Neural progenitor cell (in vitro differentiated cells): ENCODE data around the gene KNDC1. TPM values are rescaled to one million over a fixed set of nuclear protein-coding genes. Genes with fewer than 3 reads are reported as not detected.

Source experiments
- DNase-seq: peaks from one replicate; pipeline ENCODE4 v3.0.0-alpha.2; 2016; ENCODE audit warnings: low spot score
- H2AFZ ChIP-seq: fragments of 200-600 bp; sonication (generic); replicated peaks from 2 replicates; pipeline ENCODE4 v1.6.1; 2016; ENCODE audit warnings: antibody characterized with exemption
- H3F3A ChIP-seq: fragments of 200-600 bp; sonication (generic); 2 replicates; pipeline ENCODE4 v1.6.1; 2016; ENCODE audit warnings: antibody characterized with exemption, low read depth
- H3K27ac ChIP-seq: fragments of 200-600 bp; sonication (generic); 2 replicates; pipeline ENCODE4 v1.5.1; 2016; ENCODE audit warnings: mild to moderate bottlenecking
- H3K27me3 ChIP-seq: fragments of 200-600 bp; sonication (generic); 2 replicates; pipeline ENCODE4 v1.6.1; 2016; ENCODE audit warnings: mild to moderate bottlenecking, moderate library complexity
- H3K36me3 ChIP-seq: fragments of 200-600 bp; sonication (generic); 2 replicates; pipeline ENCODE4 v1.5.1; 2016
- H3K4me1 ChIP-seq: fragments of 200-600 bp; sonication (generic); 2 replicates; pipeline ENCODE4 v1.6.1; 2016; ENCODE audit warnings: mixed run types
- H3K4me2 ChIP-seq: fragments of 200-600 bp; sonication (generic); 2 replicates; pipeline ENCODE4 v1.6.1; 2016
- H3K4me3 ChIP-seq: fragments of 200-600 bp; sonication (generic); 2 replicates; pipeline ENCODE4 v1.5.1; 2016
- H3K79me2 ChIP-seq: fragments of 200-600 bp; sonication (generic); 2 replicates; pipeline ENCODE4 v1.6.1; 2016; ENCODE audit warnings: low read depth
- H3K9ac ChIP-seq: fragments of 200-600 bp; sonication (generic); 2 replicates; pipeline ENCODE4 v1.6.1; 2016
- H3K9me3 ChIP-seq: fragments of 200-600 bp; sonication (generic); 2 replicates; pipeline ENCODE4 v1.5.1; 2016; ENCODE audit warnings: low read depth
- H4K20me1 ChIP-seq: fragments of 200-600 bp; sonication (generic); 2 replicates; pipeline ENCODE4 v1.6.1; 2016; ENCODE audit warnings: low read depth
- H3K27ac Mint-ChIP-seq: 3 replicates; pipeline ENCODE4 v1.8.0; 2021; ENCODE audit warnings: mixed read lengths
- H3K27me3 Mint-ChIP-seq: 2 replicates; pipeline ENCODE4 v1.8.0; 2022; ENCODE audit warnings: low read depth, mild to moderate bottlenecking, inconsistent platforms, moderate library complexity, mixed read lengths; ENCODE audit not compliant: insufficient read depth
- H3K36me3 Mint-ChIP-seq: 3 replicates; pipeline ENCODE4 v1.8.0; 2021; ENCODE audit warnings: mixed read lengths
- H3K4me1 Mint-ChIP-seq: 3 replicates; pipeline ENCODE4 v1.8.0; 2021; ENCODE audit warnings: mixed read lengths
- H3K4me3 Mint-ChIP-seq: 3 replicates; pipeline ENCODE4 v1.8.0; 2021; ENCODE audit warnings: mild to moderate bottlenecking, moderate library complexity, mixed read lengths
- H3K9me3 Mint-ChIP-seq: 3 replicates; pipeline ENCODE4 v1.8.0; 2020; ENCODE audit warnings: mixed read lengths
- EZH2 ChIP-seq: fragments of 200-600 bp; sonication (generic); IDR thresholded peaks from 2 replicates; pipeline ENCODE4 v1.6.1; 2017; ENCODE audit warnings: antibody characterized with exemption, mild to moderate bottlenecking, moderate library complexity
- EZH2phosphoT487 ChIP-seq: fragments of 200-600 bp; sonication (generic); IDR thresholded peaks from 2 replicates; pipeline ENCODE4 v1.6.1; 2017; ENCODE audit warnings: antibody characterized with exemption
- total RNA-seq: library from RNA; depleted of rRNA; stranded (reverse); fragments of >200 nt; gene quantifications from 2 replicates; pipeline ENCODE4 v1.2.3, GENCODE V29; 2015; ENCODE audit warnings: low replicate concordance
- TF ChIP-seq, protein P1 (sequence below): fragments of 200-600 bp; sonication (generic); IDR thresholded peaks from 2 replicates; pipeline ENCODE4 v1.5.1; 2017; ENCODE audit warnings: antibody characterized with exemption, mild to moderate bottlenecking

The KNDC1 gene
- total RNA-seq, 1 donor from 2014 or later, result 1.8 TPM

DNA sequence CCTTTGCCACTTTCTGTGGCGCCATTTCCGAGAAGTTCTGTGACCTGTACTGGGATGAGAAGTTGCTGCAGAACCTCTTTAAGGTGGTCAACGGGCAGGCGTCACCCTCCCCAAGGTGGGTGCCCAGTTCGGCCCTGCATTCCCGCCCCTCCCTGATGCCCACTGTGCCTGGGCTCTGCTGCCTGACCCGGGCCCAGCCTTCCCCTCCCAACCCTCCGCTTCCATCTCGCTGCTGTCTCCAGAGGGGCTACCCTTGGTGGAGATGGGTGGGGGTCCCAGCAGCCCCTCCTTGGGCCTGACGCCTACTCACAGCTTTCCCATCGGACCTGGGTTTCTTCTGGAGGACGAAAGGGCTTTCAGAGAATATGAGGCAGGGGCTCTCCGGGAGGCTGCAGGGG is 39.5 kb downstream of the KNDC1 start:
- Mint-ChIP-seq H3K4me1 (peaks cover 5% of the 10 kb centered on the region), H3K27me3 (peaks cover 7% of the 10 kb centered on the region), H3K36me3 (peaks cover 1% of the 10 kb centered on the region), H3K9me3 (no peaks in the 10 kb centered on the region), H3K4me3 (no peak overlapping the region), H3K27ac (no peak overlapping the region)
- H3K4me3 ChIP-seq, result no peak overlapping the region
- DNase-seq, result no peak
- no peaks in the 10 kb centered on the region for H3K36me3 ChIP-seq
- TF ChIP-seq, protein P1, sequence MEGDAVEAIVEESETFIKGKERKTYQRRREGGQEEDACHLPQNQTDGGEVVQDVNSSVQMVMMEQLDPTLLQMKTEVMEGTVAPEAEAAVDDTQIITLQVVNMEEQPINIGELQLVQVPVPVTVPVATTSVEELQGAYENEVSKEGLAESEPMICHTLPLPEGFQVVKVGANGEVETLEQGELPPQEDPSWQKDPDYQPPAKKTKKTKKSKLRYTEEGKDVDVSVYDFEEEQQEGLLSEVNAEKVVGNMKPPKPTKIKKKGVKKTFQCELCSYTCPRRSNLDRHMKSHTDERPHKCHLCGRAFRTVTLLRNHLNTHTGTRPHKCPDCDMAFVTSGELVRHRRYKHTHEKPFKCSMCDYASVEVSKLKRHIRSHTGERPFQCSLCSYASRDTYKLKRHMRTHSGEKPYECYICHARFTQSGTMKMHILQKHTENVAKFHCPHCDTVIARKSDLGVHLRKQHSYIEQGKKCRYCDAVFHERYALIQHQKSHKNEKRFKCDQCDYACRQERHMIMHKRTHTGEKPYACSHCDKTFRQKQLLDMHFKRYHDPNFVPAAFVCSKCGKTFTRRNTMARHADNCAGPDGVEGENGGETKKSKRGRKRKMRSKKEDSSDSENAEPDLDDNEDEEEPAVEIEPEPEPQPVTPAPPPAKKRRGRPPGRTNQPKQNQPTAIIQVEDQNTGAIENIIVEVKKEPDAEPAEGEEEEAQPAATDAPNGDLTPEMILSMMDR, result no peak
- no peaks in the 10 kb centered on the region for H4K20me1 ChIP-seq
- no peaks in the 10 kb centered on the region for H3F3A ChIP-seq
- no peaks in the 10 kb centered on the region for H3K79me2 ChIP-seq
- no peak overlapping the region for H3K4me2 ChIP-seq
- H2AFZ ChIP-seq, result no peak overlapping the region
- no peak overlapping the region for H3K9ac ChIP-seq
- H3K4me1 ChIP-seq, result no peaks in the 10 kb centered on the region
- no peak overlapping the region for H3K27ac ChIP-seq
- H3K9me3 ChIP-seq, result no peaks in the 10 kb centered on the region
- H3K27me3 ChIP-seq, result no peaks in the 10 kb centered on the region

- TF ChIP-seq, protein P1, result no peak
- TF ChIP-seq EZH2phosphoT487 (no peak), EZH2 (no peak)
- no peaks in the 10 kb centered on the region for H3K36me3 ChIP-seq
Measured at GRCh38 chr10:133199992-133200611, 40.1 kb downstream of the KNDC1 start.

GRCh38 chr10:133200621-133201031 is 40.6 kb downstream of the KNDC1 start:
- peaks cover 2% of the 10 kb centered on the region for H3K27me3 Mint-ChIP-seq
- Histone ChIP-seq H3K27me3 (no peaks in the 10 kb centered on the region), H3F3A (no peaks in the 10 kb centered on the region), H3K36me3 (no peaks in the 10 kb centered on the region), H3K27ac (no peak overlapping the region), H2AFZ (no peak overlapping the region), H3K79me2 (no peaks in the 10 kb centered on the region), H3K9me3 (no peaks in the 10 kb centered on the region), H3K4me2 (no peak overlapping the region), H4K20me1 (no peaks in the 10 kb centered on the region), H3K9ac (no peak overlapping the region), H3K4me1 (no peaks in the 10 kb centered on the region), H3K4me3 (no peak overlapping the region)
- peak overlapping the region; percentile 54 for H3K27ac Mint-ChIP-seq
- peaks cover 5% of the 10 kb centered on the region for H3K4me1 Mint-ChIP-seq
- H3K9me3 Mint-ChIP-seq, result no peaks in the 10 kb centered on the region
- no peaks in the 10 kb centered on the region for H3K36me3 Mint-ChIP-seq
- H3K4me3 Mint-ChIP-seq, result no peak overlapping the region
- no peak for TF ChIP-seq EZH2phosphoT487
- TF ChIP-seq EZH2, result no peak
- TF ChIP-seq, protein P1, result no peak
- DNase-seq, result no peak

More at GRCh38 chr10:133199992-133200611, 40.1 kb downstream of the KNDC1 start:
- Histone ChIP-seq H3K4me1 (no peaks in the 10 kb centered on the region), H3K9me3 (no peaks in the 10 kb centered on the region), H2AFZ (no peak overlapping the region), H3K27me3 (no peaks in the 10 kb centered on the region), H3F3A (no peaks in the 10 kb centered on the region), H3K4me3 (no peak overlapping the region), H3K9ac (no peak overlapping the region), H3K79me2 (no peaks in the 10 kb centered on the region), H3K27ac (no peak overlapping the region), H4K20me1 (no peaks in the 10 kb centered on the region), H3K4me2 (no peak overlapping the region)
- Mint-ChIP-seq H3K4me1 (peaks cover 5% of the 10 kb centered on the region), H3K4me3 (no peak overlapping the region), H3K9me3 (no peaks in the 10 kb centered on the region), H3K27ac (no peak overlapping the region), H3K36me3 (no peaks in the 10 kb centered on the region), H3K27me3 (peaks cover 2% of the 10 kb centered on the region)
- peak; percentile 27 for DNase-seq
